ENCODE measurements around the gene CLC.

Gene CLC

GRCh38 chr19:39705578-39706188 lies 32.1 kb downstream of the CLC start:
- no peak for TF ChIP-seq ZNF565 (CRISPR knock-in tag; conservative IDR thresholded peaks at IDR 0.05; ENCODE audit: low read depth)
- TF ChIP-seq TOX (CRISPR knock-in tag; IDR thresholded peaks at IDR 0.05; ENCODE audit: borderline replicate concordance) = no peak
- TF ChIP-seq BACH2 (CRISPR knock-in tag; IDR thresholded peaks at IDR 0.05; ENCODE audit: borderline replicate concordance) = no peak
- no peak for TF ChIP-seq TCF4 (CRISPR knock-in tag; IDR thresholded peaks at IDR 0.05; ENCODE audit: borderline replicate concordance)
- TF ChIP-seq ARNTL (CRISPR knock-in tag; IDR thresholded peaks at IDR 0.05; ENCODE audit: borderline replicate concordance, low read depth) = no peak
- no peak for TF ChIP-seq SNAI2 (CRISPR knock-in tag; IDR thresholded peaks at IDR 0.05)
- no peak for TF ChIP-seq ZNF70 (CRISPR knock-in tag; IDR thresholded peaks at IDR 0.05)
- no peak for TF ChIP-seq CSDC2 (CRISPR knock-in tag; IDR thresholded peaks at IDR 0.05)
- TF ChIP-seq RARB (CRISPR knock-in tag; IDR thresholded peaks at IDR 0.05) = no peak
- TF ChIP-seq CREB5 (CRISPR knock-in tag; IDR thresholded peaks at IDR 0.05; ENCODE audit: low read depth) = no peak
- no peak for ATAC-seq

GRCh38 chr19:39704181-39705044 lies 33.4 kb downstream of the CLC start, which contains the start of gene LGALS14:
TSS of gene LGALS14 (plus strand) at chr19:39704481. CDS start at chr19:39704529, 48 bp downstream.
- no peak for TF ChIP-seq ZC3H10 (CRISPR knock-in tag; IDR thresholded peaks at IDR 0.05)
- ATAC-seq = no peak

- ATAC-seq = no peak
- no peak for TF ChIP-seq ZFP30 (CRISPR knock-in tag; IDR thresholded peaks at IDR 0.05)
- TF ChIP-seq BACH2 (CRISPR knock-in tag; IDR thresholded peaks at IDR 0.05; ENCODE audit: borderline replicate concordance) = no peak
- no peak for TF ChIP-seq ISL1 (CRISPR knock-in tag; IDR thresholded peaks at IDR 0.05)
- no peak for TF ChIP-seq ZNF8 (CRISPR knock-in tag; IDR thresholded peaks at IDR 0.05)
- TF ChIP-seq PPARA (CRISPR knock-in tag; IDR thresholded peaks at IDR 0.05; ENCODE audit: borderline replicate concordance) = no peak
- no peak for TF ChIP-seq TSHZ2 (CRISPR knock-in tag; IDR thresholded peaks at IDR 0.05)
- TF ChIP-seq ARNTL (CRISPR knock-in tag; IDR thresholded peaks at IDR 0.05; ENCODE audit: borderline replicate concordance, low read depth) = no peak
- TF ChIP-seq ZNF565 (CRISPR knock-in tag; conservative IDR thresholded peaks at IDR 0.05; ENCODE audit: low read depth) = no peak
- no peak for TF ChIP-seq CREB5 (CRISPR knock-in tag; IDR thresholded peaks at IDR 0.05; ENCODE audit: low read depth)
- no peak for TF ChIP-seq RARB (CRISPR knock-in tag; IDR thresholded peaks at IDR 0.05)
- no peak for TF ChIP-seq TCF4 (CRISPR knock-in tag; IDR thresholded peaks at IDR 0.05; ENCODE audit: borderline replicate concordance)
- no peak for TF ChIP-seq ZFP3 (CRISPR knock-in tag; IDR thresholded peaks at IDR 0.05)
- TF ChIP-seq ZNF70 (CRISPR knock-in tag; IDR thresholded peaks at IDR 0.05) = no peak
Measured at GRCh38 chr19:39701291-39701690, 36.5 kb downstream of the CLC start.

- ATAC-seq = no peak
- no peak for TF ChIP-seq ZNF8 (CRISPR knock-in tag; IDR thresholded peaks at IDR 0.05)
- TF ChIP-seq TOX (CRISPR knock-in tag; IDR thresholded peaks at IDR 0.05; ENCODE audit: borderline replicate concordance) = no peak
- no peak for TF ChIP-seq SNAI2 (CRISPR knock-in tag; IDR thresholded peaks at IDR 0.05)
- no peak for TF ChIP-seq POU6F1 (CRISPR knock-in tag; IDR thresholded peaks at IDR 0.05; ENCODE audit: borderline replicate concordance, low read depth)
- no peak for TF ChIP-seq CSRNP3 (CRISPR knock-in tag; IDR thresholded peaks at IDR 0.05)
- no peak for TF ChIP-seq ESRRG (CRISPR knock-in tag; IDR thresholded peaks at IDR 0.05)
- no peak for TF ChIP-seq TSHZ2 (CRISPR knock-in tag; IDR thresholded peaks at IDR 0.05)
- TF ChIP-seq RARB (CRISPR knock-in tag; IDR thresholded peaks at IDR 0.05) = no peak
- TF ChIP-seq CREB5 (CRISPR knock-in tag; IDR thresholded peaks at IDR 0.05; ENCODE audit: low read depth) = no peak
- no peak for TF ChIP-seq CSDC2 (CRISPR knock-in tag; IDR thresholded peaks at IDR 0.05)
- TF ChIP-seq PPARA (CRISPR knock-in tag; IDR thresholded peaks at IDR 0.05; ENCODE audit: borderline replicate concordance) = no peak
Measured at GRCh38 chr19:39698535-39698934, 39.3 kb downstream of the CLC start.
